NCI-H460 (cell line): Measurements from ENCODE around the gene ATG14. TPM values are rescaled to one million over a fixed set of nuclear protein-coding genes. Genes with fewer than 3 reads are reported as not detected.
A peak's percentile ranks its signal among the peaks of the same experiment; 100 is the strongest.
"Not testable (repeated sequence)": the region's sequence is repeated elsewhere in the genome, so short reads cannot be mapped to it uniquely, and the experiment has no call there.

ENCODE experiments used
- DNase-seq: peaks from one replicate; pipeline ENCODE4 v3.0.0-alpha.2; 2016; ENCODE audit warnings: low read depth; ENCODE audit errors: extremely low read depth
- total RNA-seq: library from RNA; depleted of rRNA; stranded (reverse); fragments of >200 nt; shearing (Covaris generic); gene quantifications from 2 replicates; pipeline ENCODE4 v1.2.3, GENCODE V29; 2014

Gene ATG14
- total RNA-seq, 1 experiment from 2014 or later = 13.1 TPM

- DNase-seq = peak; percentile 43
These were observed 57.1 kb downstream of the ATG14 start for GRCh38 chr14:55354500-55354899.

DNA sequence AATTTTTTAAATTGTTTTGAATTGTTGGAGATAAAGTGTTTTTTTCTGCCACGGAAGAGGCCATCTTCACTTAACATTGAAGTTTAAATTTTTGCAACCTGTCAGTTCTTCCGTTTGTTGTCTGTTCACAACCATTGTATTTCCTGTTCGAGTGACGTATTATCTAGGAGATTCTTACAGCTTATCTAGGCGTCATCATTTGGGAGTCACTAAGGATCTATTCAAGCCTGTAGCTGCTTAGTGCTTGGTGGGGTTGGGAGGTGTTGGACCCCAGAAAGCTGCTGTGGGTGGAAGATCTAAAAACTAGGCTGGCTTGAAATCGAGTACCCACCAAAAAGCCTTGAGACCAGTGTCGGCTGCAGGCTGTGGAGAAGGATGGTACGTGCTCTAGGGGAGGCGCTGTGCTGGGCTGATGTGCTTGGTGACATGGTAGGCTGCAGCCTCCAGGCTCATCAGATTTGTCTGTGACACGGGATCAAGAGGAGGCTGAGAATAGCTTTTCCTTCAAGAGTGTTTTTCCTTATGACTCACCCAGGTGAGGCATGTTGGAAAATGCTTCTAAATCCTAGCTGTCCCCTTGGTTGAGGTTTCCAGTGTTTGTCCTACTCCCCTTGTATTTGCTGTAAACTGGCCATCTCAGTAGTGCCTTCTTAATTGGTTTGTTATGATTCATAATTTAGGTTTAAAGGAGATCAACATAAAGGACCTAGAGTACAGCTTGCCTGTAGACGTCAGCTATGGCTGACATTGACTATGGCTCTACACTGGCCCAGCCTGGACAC is 57.8 kb downstream of the ATG14 start:
- DNase-seq = no peak

- no peak for DNase-seq
These were observed 59.4 kb downstream of the ATG14 start for GRCh38 chr14:55352201-55352600.

DNA sequence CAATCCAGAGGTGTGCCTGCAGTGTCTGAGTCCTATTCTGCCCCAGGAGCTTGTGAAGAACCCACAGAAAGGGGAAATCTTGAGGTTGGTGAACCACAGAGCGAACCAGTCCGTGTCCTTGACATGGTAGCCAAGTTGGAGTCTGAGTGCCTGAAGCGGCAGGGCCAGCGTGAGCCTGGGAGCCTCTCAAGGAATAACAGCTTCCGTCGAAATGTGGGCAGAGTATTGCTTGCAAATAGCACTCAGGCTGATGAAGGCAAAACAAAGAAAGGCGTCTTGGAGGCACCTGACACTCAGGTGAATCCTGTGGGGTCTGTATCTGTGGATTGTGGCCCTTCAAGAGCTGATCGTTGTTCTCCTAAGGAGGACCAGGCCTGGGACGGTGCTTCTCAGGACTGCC is 60.5 kb downstream of the ATG14 start:
- no peak for DNase-seq

DNA sequence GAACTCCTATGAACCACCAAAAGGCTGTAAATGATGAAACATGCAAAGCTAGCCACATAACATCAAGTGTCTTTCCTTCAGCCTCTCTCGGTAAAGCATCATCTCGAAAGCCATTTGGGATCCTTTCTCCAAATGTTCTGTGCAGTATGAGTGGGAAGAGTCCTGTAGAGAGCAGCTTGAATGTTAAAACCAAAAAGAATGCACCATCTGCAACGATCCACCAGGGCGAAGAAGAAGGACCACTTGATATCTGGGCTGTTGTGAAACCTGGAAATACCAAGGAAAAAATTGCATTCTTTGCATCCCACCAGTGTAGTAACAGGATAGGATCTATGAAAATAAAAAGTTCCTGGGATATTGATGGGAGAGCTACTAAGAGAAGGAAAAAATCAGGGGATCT is 61.2 kb downstream of the ATG14 start:
- DNase-seq = no peak

GRCh38 chr14:55349565-55349964 is 62.1 kb downstream of the ATG14 start:
- no peak for DNase-seq

DNA sequence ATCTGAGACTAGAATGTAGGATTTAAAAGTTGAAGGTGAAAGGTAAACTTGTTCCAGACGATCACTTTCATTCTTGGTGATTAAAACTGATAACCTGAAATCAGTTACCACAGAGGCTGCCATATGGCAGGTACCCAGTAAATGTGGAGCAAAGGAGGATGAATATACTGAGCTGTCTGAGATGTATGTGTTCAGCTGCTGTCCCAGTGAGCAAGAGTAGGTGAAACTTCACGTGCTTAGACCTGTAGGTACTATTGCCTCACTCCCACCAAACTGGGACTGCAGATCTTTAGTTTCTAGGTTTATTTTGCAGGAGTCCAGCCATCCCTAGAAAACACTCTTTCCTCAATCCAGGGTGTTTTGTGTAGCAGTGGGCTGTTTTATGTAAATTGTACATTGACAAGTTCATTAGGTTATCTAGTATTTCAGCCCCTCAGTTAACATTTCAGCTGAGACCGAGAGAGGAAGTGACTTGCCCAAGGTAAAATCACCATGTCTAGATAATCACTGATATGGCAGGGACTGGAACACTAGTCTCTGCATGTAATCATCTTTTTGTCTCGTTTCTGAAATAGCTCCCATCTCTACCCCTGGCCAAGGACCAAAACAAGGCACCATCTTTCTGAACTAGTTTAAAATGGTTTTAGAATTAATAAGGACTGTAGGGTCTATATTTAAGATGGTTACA is 62.7 kb downstream of the ATG14 start:
- no peak for DNase-seq

DNA sequence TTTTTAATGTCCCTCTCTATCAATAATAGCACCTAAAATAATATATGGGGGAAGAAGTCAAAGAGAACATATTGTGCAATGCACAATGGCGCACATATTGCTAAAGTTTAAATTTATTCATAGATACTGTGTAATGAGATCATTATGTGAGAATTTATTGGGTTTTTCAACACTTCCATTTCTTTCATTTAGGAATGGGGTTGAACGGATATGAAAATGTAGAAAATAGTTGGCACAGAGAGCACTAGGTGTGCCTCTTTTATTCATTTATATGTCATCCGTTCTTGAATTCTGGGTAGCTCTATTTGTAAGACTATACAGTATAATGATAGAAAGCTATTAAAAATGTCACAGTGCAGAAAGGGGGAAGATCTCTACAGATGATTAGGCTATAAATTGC is 63.9 kb downstream of the ATG14 start:
- no peak for DNase-seq

GRCh38 chr14:55347040-55347439 is 64.6 kb downstream of the ATG14 start:
- DNase-seq = no peak

- DNase-seq = not testable (repeated sequence)
These were observed 67.0 kb downstream of the ATG14 start for GRCh38 chr14:55344582-55345163.

DNA sequence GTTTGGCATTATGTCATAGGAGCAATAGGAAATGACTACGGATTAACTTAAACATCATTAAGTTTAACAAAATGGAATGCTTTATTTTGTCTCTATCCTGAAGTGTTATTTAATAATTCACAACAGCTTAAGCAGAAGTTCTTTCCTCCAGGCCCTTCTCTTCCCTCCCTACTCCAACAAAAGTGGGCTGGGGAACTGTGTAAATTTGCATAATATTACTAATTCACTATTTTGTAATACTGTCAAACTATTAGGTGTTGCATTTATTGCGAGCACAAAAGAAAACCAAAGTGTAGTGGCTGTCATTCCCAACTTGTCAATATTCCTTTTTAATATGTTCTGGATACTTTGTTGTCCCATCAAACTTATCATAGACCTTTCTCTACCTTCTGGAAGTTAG is 69.8 kb downstream of the ATG14 start:
- no peak for DNase-seq

DNA sequence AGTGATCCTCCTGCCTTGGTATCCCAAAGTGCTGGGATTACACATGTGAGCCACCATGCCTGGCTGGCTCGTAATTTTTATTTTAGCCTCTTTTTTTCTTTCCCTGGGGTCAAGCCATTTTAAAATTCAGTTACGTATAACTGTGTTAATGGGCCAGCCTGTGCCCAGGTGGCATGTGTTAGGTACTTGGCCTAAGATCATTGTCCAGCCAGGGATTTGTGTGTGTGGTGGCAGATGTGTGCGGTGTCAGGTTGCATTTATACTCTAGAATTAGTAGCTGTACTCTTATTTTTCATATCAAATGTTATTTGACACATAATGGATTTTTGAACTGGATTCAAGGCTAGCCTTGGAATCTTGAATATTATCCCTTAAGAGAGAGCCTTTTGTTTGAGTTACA is 71.1 kb downstream of the ATG14 start:
- DNase-seq = no peak

DNA sequence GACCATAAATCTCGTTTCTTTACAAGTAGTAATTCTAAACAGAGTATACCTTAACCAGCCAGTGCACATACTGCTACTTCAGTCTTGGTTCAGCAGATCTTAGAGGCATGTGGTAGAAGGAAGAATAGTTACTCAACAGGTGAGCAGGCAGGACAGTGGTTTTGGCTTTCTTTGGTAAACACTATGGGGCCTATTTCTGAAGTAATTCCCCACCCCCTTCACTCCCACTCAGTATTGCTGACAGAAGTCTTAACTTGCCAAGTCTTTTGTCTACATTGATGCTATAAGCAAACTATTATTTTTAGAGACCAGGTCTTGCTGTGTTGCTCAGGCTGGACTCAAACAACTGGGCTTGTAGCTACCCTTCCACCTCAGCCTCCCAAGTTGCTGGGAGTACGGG is 71.9 kb downstream of the ATG14 start:
- no peak for DNase-seq

DNA sequence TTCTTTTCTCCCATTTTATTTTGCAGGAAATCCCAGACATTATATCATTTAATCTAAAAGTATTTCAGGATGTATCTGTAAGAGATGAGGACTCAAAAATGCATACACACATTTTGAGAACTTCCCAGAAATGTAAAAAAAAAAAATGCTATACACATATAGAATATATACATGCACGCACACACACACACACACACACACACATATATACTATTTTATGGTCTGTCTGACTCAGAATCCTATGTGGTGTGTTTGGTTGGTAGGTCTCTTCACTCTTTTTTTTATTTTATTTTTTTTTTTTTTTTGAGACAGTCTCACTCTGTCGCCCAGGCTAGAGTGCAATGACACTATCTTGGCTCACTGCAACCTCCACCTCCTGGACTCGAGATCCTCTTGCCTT is 74.9 kb downstream of the ATG14 start:
- no peak for DNase-seq

DNA sequence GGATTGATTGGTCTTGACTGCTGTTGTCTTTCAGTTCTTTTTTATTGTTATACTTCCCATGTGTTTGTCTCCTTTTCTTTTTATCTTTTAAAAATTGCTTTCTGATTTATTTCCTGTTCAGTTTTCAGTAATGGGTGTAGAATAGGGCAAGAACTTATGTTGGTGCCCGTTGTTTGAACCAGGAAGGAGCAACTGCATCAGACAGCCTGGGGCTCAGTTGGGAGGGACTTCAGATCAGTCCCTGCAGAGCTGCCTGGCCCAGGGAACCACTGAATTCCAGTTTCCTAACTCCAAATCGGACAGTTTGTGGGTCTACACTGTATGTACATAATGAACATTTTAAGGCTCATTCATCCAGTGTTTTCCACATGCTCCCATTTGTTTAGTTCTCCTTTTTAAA is 75.5 kb downstream of the ATG14 start:
- no peak for DNase-seq

DNA sequence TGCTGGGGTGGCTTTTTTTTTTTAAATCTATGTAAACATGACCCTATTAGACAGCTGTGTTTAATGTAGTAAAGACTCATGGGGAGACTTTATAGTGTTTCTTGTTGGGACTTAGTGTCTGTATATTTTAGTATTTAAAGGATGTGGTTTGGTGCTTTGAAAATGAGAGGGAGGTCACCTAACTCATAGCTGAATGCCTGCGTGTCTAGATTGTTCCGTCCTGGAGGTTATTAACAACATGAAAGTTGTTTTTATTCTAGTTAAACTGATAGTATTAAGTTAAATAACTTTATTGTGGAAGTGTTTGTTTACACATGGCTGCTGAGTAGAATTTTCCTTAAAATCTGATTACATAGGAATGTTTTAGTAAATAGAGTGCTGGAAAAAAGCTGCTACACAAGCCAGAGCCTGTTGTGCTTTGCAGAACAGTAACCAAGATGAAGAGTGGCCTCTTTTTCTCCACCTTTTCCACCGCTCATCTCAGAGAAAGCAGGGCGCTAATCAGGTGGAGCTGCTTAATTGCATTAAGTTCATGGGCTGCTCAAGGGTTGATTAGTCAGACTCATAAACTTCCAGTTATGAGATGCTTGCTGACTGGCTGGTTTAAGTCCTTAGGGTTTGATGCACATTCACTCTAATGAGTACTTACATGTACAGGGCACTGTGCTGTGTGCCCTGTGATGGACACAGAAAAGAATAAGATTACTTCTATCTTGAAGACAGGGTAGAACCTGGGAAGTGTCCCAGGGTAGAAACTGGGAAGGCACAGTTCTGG is 77.7 kb downstream of the ATG14 start:
- no peak for DNase-seq

DNA sequence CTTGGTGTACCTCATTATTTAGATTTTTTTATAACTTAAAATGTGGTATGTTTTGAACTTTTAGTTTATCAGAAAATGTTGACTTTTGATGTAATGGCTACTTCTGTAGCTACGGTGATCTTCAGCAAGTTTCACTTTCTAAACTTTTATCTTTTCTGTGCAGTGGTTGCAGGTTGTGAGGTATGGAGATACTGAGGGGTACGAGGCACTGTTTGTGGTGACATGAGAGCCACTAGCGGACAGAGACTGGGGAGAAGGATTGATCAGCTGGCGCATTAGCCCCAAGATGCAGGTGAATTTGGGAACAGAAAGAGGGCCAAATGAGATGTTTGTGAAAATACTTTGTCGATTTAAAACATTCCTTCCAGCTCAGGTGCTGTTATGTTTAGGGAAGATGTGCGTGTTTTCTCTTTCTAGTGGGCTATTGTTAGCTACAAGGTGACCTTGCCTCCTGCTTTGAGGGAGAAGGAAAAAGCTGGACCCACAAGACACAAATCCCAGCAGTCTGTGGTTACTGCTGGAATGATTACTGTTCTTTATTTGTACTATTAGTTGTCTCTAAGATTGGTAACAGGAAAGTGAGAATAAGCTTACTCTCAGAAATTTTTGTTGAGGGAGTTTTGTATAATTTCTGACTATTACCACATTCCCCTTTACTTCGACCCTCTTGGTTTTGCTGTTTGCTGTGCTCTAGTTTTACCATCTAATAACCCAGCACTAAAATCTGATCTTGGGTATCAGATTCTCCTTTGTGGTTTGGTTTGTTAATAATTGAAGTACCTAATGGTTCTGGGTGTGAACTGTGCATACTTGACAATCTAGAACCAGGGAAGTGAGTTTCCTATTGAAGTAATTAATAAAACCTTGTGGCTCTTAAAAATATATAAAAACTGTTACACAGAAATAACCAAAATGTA is 78.7 kb downstream of the ATG14 start:
- no peak for DNase-seq

DNA sequence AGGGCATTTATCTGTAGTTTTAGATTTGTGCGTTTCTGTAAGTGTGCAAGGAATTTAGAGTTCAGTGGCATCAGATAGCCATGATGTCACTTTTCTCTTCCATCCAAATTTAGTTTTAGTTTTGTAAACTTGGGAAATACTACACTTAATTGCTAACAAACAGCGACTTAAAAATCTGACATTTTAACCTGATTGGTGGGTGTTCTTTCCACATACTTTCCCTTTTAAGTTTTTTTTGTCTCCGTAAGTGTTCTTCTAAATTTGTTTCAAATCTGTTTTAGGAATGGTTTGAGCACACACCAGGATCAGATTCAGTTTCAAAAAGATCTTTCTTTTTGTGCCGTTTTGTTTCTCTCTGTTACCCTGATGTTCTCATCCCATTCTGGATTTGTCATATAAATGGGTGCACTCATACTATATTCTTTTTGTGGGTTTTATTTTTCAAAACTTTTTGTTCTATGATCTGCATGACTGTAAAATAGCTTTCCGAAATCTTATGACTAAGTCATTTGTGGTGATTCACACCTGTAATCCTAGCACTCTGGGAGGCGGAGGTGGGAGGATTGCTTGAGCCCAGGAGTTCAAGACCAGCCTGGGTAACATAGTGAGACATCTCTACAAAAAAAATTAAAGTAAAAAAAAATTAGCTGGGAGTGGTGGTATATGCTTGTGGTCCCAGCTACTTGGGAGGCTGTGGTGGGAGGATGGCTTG is 81.5 kb downstream of the ATG14 start:
- no peak for DNase-seq

- DNase-seq = no peak
These were observed 83.3 kb downstream of the ATG14 start for GRCh38 chr14:55328317-55328716.

DNA sequence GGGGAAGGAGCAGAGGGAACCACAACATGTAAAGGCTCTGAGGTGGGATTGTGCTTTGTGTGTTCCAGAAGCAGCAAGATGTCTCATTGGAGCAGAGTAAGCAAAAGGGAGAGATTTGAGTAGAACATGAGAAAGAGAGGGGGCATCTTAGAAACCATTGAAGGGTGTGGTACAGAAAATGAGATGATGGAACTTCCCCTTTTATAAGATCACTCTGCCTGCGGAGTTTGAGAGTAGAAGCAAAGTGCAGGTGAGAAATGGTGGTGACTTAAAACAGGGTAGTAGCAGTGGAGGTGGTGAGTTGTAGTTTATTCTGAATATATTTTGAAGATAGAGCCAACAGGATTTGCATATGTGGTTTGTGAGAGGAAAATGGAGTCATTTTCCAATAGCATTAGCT is 84.5 kb downstream of the ATG14 start:
- no peak for DNase-seq
